Brain microvascular endothelial cell (primary cell): ENCODE results near the gene SPATA12.

Experiments used
- DNase-seq: peaks from one replicate; pipeline ENCODE4 v3.0.0-alpha.2; 2020
- H3K27ac ChIP-seq: fragments of 250-450 bp; sonication (Bioruptor Pico); 2 replicates; pipeline ENCODE4 v1.5.1; 2020; ENCODE audit warnings: mild to moderate bottlenecking, moderate library complexity
- H3K27me3 ChIP-seq: fragments of 250-450 bp; sonication (Bioruptor Pico); replicated peaks from 2 replicates; pipeline ENCODE4 v1.5.1; 2020; ENCODE audit warnings: mild to moderate bottlenecking
- H3K36me3 ChIP-seq: fragments of 250-450 bp; sonication (Bioruptor Pico); replicated peaks from 2 replicates; pipeline ENCODE4 v1.5.1; 2020; ENCODE audit warnings: mild to moderate bottlenecking
- H3K4me3 ChIP-seq: 2 replicates; pipeline ENCODE4 v1.5.1; 2011; ENCODE audit warnings: low read depth, mild to moderate bottlenecking, control low read depth, low read length, moderate library complexity
- in situ Hi-C: cut with HindIII; loops from 2 replicates; pipeline ENCODE4 v1.10.0; 2017; ENCODE audit warnings: low sequenced_read_pairs, low pct_ligation_motif_present
- TF ChIP-seq, protein P1 (sequence below): IDR thresholded peaks from 2 replicates; pipeline ENCODE4 v1.5.1; 2011; ENCODE audit warnings: low read depth, mild to moderate bottlenecking, moderate library complexity, low read length, control low read depth, inconsistent platforms; ENCODE audit errors: missing control alignments

SPATA12 gene

DNA sequence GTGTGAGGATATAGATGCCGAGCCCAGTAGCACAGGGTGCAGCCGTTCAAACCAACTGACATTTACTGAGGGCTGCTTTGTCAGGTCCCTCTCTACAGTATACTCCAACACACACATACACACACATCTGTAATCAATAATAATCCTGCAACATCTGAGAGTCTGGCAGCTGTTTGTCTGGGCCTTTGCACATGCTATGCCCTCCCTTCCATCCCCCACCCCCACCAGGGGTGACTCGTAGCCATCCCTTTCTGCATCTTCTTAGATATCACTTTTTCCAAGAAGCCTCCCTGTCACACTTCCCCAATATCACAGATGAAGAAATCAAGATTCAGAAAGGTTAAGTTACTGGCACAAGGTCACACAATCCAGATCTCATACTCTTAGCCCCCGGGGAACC lies 13.7 kb downstream of the SPATA12 start:
- Histone ChIP-seq H3K4me3 (no peak overlapping the region), H3K27ac (no peak overlapping the region), H3K36me3 (no peaks in the 10 kb centered on the region), H3K27me3 (no peaks in the 10 kb centered on the region)
- DNase-seq: no peak
- in situ Hi-C loops: no loop called here
- TF ChIP-seq, protein P1, sequence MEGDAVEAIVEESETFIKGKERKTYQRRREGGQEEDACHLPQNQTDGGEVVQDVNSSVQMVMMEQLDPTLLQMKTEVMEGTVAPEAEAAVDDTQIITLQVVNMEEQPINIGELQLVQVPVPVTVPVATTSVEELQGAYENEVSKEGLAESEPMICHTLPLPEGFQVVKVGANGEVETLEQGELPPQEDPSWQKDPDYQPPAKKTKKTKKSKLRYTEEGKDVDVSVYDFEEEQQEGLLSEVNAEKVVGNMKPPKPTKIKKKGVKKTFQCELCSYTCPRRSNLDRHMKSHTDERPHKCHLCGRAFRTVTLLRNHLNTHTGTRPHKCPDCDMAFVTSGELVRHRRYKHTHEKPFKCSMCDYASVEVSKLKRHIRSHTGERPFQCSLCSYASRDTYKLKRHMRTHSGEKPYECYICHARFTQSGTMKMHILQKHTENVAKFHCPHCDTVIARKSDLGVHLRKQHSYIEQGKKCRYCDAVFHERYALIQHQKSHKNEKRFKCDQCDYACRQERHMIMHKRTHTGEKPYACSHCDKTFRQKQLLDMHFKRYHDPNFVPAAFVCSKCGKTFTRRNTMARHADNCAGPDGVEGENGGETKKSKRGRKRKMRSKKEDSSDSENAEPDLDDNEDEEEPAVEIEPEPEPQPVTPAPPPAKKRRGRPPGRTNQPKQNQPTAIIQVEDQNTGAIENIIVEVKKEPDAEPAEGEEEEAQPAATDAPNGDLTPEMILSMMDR: no peak

DNA sequence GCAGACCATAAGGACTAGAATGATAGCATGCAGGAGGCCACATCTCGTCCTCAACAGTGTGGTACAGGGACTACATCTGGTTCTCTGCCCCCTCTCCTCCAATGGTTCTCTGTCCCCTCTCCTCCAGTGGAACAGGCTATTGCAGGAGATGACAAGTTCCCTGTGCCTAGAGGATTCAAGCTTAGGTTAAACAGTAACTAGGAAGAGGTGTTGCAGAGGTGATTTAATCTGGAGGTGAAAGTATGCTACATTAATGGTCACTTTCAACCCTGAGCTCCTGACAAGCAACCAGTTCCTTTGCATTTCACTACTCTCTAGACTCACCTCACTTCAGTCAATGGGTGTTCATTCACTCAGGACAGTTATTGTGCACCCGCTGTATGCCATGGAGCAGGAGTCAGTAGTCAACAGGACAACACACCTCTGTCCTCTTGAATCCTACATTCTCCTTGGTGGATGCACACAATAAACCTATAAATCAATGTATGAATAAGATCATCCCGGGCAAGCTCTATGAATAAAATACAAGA lies 16.0 kb downstream of the SPATA12 start:
- H3K36me3 ChIP-seq: no peaks in the 10 kb centered on the region
- H3K27ac ChIP-seq: no peak overlapping the region
- no peaks in the 10 kb centered on the region for H3K27me3 ChIP-seq
- in situ Hi-C loops: no loop called here
- TF ChIP-seq, protein P1: no peak
- H3K4me3 ChIP-seq: no peak overlapping the region
- DNase-seq: no peak

DNA sequence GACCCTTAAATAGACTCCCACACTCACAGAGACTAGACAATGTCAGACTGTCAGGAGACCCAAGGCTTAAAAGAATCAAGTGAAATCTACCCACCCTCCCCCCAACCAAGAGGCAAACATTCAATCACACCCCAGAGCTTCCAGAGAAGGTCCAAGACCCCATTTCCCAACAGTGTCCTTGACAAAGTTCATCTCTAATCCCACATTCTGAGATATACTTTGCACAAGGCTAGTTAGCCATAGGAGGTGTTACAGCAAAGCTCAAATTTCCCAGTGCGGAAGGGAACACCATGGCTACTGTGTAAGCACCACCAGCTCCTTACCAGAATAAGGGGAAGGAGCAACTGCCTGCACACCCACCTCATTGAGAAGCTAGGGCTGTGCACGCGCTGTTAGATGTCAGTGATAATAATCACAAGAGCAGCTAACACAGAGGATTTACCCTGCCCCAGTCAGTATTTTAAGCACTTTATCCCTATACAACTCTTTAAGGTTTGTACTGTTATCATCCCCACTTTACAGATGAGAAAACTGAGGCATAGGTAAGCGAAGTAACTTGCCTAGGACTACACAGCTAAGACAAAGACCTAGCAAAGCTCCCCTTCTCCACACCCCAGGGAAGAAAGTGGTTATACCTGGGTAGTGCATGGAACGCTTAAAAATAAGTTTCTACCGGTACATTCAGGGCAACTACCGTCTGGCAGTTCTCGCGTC lies 17.3 kb downstream of the SPATA12 start:
- in situ Hi-C loops: no loop called here
- no peaks in the 10 kb centered on the region for H3K27me3 ChIP-seq

DNA sequence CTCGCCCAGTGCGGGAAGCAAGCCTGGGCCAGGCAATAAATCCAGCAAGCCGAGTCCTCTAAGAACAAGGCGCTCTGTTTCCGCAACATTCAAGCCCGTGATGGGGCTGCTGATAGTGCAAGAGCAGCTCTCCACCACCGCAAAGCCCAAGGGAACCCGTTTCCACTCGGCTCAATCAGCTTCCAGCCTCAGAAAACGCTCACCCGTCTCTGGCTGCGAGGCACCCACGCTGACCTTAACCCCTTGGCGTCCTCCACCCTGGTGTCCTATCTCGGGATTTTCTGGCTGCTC lies 17.8 kb downstream of the SPATA12 start:
- DNase-seq: peak; percentile 66
- Histone ChIP-seq H3K4me3 (peak overlapping the region; percentile 74), H3K36me3 (no peaks in the 10 kb centered on the region), H3K27me3 (no peaks in the 10 kb centered on the region), H3K27ac (no peak overlapping the region)
- TF ChIP-seq, protein P1: no peak
- in situ Hi-C loops: no loop called here

More for the DNA sequence above, 17.3 kb downstream of the SPATA12 start:
- Histone ChIP-seq H3K4me3 (peak overlapping the region; percentile 74), H3K36me3 (no peaks in the 10 kb centered on the region), H3K27ac (no peak overlapping the region)
- DNase-seq: no peak
- TF ChIP-seq, protein P1: no peak

DNA sequence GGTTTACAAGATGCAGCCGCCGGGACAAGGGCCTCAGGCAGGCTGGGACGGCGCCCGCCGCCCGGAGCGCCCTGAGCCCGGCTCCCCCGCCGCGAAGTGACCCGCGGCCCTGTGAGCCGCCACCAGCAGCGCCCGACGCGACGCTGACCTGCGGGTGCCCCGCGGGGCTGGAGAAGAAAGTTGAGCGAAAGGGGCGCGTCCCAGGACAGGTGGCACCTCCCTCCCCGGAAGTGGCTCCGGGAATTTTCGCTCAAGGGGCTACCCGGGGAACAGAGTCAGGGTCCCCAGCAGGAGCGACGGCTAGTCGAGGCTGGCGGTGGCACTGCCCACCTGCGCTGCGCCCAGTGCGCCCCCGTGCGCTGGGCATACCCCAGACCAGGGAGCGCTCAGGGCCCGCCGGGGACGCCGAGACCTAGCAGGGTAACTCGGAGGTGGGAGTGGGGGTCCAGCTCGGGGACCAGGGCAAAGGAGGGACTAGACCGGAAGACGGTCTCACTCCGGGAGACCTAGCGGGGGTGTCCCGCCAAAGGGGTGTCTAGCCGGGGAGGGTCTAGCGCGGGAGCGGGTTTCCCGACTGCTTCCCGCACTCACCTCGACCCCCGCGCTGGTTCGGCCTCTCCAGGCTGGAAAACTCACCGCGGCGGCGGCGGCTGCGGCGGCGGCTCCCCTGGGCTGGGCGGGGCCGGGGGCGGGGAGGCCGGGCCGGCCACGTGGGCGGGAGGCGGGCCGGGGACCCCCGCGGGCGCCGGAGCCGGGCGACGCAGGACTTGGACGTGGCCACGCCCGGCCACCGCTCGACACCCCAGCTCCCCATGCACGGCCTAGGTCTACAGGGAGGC lies 18.4 kb downstream of the SPATA12 start:
- Histone ChIP-seq H3K36me3 (no peaks in the 10 kb centered on the region), H3K27me3 (no peaks in the 10 kb centered on the region), H3K27ac (no peak overlapping the region), H3K4me3 (peak overlapping the region; percentile 74)
- in situ Hi-C loops: no loop called here
- DNase-seq: no peak
- TF ChIP-seq, protein P1: no peak
